Ramos (cell line): ENCODE measurements around the gene ALOX15B.

ENCODE experiments used
- in situ Hi-C: fragments of 300-500 bp; cut with MboI; formaldehyde crosslinking; loops from one replicate; pipeline ENCODE4 v1.14.3; 2022; ENCODE audit warnings: low sequenced_read_pairs; ENCODE audit not compliant: unreplicated experiment

The ALOX15B gene

DNA sequence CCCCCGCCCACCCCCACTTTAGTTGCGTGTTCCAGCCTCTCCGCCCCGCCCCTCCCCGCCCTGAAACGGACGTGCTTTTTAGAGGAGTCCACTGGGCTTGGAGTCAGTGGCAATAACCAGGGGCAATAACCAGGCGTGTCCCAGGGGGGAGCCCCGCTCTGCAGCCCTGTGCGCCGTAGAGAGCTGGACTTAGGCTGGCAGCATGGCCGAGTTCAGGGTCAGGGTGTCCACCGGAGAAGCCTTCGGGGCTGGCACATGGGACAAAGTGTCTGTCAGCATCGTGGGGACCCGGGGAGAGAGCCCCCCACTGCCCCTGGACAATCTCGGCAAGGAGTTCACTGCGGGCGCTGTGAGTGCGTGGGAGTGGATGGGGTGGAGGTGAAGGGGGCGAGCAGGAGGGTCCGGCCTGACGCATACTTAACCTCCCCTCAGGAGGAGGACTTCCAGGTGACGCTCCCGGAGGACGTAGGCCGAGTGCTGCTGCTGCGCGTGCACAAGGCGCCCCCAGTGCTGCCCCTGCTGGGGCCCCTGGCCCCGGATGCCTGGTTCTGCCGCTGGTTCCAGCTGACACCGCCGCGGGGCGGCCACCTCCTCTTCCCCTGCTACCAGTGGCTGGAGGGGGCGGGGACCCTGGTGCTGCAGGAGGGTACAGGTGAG is at the start of gene ALOX15B:
ALOX15B (plus strand) TSS at position 106 of the 657 bp plus-strand sequence; CDS start at position 203, 97 bp downstream.
- in situ Hi-C loops = no loop called here

DNA sequence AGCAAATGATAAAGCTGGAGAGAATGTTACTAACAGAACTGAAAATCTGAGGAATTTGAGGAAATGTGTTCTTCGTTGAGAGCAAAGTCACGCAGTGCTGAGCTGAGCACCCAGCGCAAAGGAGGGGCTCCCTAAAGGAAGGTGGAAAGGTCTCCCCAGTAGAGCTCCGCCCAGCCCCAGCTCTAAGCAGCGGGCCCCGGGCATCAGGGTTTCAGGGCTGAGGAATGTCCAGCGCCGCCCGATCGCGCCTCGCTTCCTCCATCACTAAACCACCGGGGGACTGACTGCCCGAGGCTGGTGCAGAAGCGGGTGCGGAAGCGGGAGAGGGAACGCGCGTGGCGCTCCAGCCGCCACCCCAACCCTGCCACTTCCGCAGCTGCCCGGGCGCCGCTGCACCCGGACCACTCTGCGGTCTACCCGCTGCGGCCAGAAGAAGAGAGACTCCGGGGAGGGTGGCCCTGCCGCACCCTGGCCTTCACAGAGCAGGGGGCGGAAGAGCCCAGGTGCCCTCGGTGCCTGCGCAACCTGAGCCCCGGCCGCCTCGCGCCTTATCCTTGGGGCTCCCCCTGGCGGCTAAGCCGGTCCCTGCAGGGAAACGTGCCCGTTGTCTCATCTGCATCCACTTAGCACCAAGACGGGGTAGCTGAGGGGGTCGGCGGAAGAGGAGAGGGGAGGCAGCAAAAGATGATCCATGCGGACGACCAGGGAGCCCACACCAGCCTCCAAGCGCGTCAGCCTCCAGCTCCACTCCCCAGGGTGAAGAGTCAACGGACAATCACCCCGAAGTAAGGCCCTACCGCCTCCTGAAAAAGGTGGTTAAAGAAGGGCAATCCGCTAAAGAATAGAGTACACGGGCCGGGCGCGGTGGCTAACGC is 48.8 kb upstream of the ALOX15B start:
- in situ Hi-C loops = loop anchor here (5.0 to 10.0 kb wide), 2 partner anchors 75 to 168 kb away; partner anchors contain the start of gene RNF227

GRCh38 chr17:7992516-7992915 is 46.3 kb upstream of the ALOX15B start:
- in situ Hi-C loops = no loop called here

- in situ Hi-C loops = no loop called here
Measured at GRCh38 chr17:7992924-7993323, 45.9 kb upstream of the ALOX15B start.

- in situ Hi-C loops = no loop called here
Measured at GRCh38 chr17:7993972-7994589, 44.8 kb upstream of the ALOX15B start.

GRCh38 chr17:7995724-7996123 is 43.1 kb upstream of the ALOX15B start:
- in situ Hi-C loops = no loop called here

DNA sequence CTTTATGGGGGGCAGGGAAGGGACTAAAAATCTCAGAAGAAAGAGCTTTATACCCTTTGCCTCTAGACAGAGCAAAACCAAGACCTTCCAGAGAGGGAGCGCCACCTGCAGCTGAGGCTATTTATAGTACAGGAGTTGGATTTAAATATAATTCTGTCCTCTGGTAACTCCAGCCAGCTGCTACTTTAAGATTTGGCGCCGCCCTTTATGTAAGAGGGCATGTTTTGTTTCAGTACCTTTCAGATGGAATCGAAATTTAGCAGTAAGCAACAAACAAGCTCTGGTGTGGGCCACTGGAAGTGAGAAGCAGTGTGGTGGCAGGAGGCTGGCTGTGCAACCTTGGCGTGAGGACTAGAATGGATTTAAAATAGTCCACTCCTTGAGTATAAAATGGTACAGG is 41.7 kb upstream of the ALOX15B start:
- in situ Hi-C loops = no loop called here

- in situ Hi-C loops = no loop called here
Measured at GRCh38 chr17:8001976-8002720, 36.7 kb upstream of the ALOX15B start, which contains the start of gene GUCY2D. TSS of gene GUCY2D (plus strand) at chr17:8002615. CDS start at chr17:8003048, 433 bp downstream.

- in situ Hi-C loops = no loop called here
Measured at GRCh38 chr17:8002721-8003593, 35.9 kb upstream of the ALOX15B start.

DNA sequence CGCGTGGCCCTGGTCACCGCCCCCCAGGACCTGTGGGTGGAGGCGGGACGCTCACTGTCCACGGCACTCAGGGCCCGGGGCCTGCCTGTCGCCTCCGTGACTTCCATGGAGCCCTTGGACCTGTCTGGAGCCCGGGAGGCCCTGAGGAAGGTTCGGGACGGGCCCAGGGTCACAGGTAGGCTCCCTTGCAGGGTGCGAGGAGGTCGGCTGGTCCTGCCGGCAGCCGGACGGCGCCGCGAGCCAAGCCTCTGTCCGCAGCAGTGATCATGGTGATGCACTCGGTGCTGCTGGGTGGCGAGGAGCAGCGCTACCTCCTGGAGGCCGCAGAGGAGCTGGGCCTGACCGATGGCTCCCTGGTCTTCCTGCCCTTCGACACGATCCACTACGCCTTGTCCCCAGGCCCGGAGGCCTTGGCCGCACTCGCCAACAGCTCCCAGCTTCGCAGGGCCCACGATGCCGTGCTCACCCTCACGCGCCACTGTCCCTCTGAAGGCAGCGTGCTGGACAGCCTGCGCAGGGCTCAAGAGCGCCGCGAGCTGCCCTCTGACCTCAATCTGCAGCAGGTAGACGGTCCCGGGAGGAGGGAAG is 35.2 kb upstream of the ALOX15B start:
- in situ Hi-C loops = no loop called here

DNA sequence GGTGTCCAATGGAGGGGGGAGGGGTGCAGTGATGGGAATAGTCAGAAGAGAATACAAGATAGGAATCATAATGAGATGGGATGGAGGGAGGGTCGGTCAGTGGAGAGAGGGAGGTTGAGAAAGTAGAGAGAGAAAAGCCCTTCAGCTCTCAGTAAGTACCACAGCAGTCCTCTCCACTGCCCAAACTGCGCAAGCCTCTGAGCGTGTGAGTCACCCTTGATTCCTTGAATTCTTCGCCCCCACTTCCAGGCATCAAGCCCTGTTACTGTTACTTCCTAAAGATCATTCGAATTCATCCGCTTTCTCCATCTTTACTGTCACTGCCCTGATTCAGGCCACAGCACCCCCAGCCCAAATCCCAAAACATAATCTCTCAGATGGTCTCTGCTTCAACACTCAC is 34.0 kb upstream of the ALOX15B start:
- in situ Hi-C loops = no loop called here

DNA sequence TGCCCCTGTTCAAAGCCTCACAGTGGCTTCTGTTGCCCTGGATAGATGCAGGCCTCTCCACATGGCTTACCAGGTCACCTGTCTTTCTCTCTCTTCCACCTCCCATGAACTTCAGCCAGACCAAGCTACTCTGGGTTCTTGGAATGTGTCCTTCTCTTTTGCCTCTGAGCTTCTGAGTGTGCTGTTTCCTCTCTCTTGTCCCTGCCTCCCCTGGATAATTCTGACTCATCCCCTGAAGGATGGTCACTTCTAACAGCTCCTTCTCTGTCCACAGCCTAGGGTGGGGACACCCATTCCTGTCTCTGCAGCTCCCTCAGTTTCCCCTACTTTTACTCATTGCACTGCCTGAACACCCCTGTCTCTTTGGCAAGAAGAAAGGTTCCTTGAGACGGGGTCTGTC is 33.5 kb upstream of the ALOX15B start:
- in situ Hi-C loops = no loop called here

DNA sequence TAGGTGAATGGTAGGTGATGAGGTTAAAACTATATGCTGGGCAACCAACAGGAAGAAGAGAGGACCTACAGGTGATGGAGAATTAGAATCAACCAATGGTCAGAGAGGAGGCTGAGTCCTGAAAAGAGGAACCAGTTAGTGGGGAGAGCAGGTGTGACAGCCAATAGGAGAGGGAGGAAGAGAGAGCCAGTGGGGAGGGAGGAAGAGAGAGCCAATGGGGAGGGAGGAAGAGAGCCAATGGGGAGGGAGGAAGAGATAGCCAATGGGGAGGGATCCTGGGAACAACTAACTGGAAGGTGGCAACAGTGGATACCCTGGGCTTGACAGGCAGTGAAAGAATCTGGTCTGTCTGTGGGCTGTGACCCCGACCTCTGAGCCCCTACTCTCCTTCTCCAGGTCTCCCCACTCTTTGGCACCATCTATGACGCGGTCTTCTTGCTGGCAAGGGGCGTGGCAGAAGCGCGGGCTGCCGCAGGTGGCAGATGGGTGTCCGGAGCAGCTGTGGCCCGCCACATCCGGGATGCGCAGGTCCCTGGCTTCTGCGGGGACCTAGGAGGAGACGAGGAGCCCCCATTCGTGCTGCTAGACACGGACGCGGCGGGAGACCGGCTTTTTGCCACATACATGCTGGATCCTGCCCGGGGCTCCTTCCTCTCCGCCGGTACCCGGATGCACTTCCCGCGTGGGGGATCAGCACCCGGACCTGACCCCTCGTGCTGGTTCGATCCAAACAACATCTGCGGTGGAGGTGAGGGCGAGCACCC is 32.7 kb upstream of the ALOX15B start:
- in situ Hi-C loops = no loop called here

GRCh38 chr17:8006836-8007680 is 31.8 kb upstream of the ALOX15B start:
- in situ Hi-C loops = no loop called here

DNA sequence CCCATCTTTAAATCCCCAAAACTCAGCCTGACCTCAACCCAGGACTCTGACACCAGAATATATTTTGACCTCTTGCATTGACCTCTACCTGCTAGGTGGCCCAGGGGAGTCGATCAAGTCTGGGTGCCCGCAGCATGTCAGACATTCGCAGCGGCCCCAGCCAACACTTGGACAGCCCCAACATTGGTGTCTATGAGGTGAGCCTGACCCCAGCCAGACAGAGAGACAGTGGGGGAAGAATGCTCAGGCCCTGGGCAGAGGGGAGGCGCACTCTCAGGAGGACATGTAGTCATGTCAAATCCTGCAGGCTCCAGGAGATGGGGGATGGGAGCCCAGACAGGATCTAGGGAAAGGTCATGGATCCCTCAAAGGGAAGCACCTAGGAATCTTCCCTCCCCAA is 31.0 kb upstream of the ALOX15B start:
- in situ Hi-C loops = no loop called here

DNA sequence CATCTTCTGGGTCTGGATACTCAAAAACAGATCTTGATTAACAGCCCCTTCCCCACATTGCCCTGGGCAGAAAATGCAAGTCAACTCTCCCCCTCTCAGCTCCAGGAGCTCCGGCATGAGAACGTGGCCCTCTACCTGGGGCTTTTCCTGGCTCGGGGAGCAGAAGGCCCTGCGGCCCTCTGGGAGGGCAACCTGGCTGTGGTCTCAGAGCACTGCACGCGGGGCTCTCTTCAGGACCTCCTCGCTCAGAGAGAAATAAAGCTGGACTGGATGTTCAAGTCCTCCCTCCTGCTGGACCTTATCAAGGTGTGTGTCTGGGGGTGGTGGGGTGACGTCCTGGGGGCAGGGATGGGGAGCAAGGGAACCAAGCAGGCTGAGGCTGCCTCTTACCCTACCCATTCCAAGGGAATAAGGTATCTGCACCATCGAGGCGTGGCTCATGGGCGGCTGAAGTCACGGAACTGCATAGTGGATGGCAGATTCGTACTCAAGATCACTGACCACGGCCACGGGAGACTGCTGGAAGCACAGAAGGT is 26.7 kb upstream of the ALOX15B start:
- in situ Hi-C loops = no loop called here

DNA sequence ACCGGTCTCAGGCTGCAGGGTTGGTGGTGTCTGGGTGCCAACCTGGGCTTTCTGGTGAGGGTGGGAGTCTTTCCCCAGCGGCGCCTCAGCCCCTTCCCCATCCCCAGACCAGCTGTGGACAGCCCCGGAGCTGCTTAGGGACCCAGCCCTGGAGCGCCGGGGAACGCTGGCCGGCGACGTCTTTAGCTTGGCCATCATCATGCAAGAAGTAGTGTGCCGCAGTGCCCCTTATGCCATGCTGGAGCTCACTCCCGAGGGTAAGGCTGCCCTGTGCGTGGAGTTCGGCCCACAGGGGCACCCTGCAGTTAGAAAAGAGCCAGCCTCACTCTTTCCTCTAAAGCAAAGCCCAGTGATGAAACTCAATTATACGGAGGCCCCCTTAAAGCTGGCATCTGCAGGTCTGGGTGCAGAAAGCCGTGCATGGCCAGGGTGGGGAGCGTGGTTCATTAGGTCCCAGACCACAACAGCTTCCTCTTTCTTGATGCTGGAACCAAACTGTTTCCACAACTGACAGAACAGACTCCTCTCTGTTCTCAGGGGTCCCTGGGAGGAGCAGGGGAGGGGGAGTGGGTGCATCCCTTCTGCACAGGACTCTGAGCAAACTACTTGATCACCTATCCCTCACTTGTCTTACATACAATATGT is 25.7 kb upstream of the ALOX15B start:
- in situ Hi-C loops = no loop called here
